H1 (cell line): ENCODE data around the gene CBR3. TPM values are rescaled to one million over a fixed set of nuclear protein-coding genes. Genes with fewer than 3 reads are reported as not detected.

Experiments
- CTCF ChIA-PET: fragments of 300-600 bp; sonication (Branson Sonifier 250); formaldehyde crosslinking; loops from one replicate; lab custom pipeline; 2021; ENCODE audit not compliant: partially characterized antibody; lab: Charles Lee
- POLR2A ChIA-PET: fragments of 300-600 bp; sonication (Branson Sonifier 250); formaldehyde crosslinking; loops from one replicate; lab custom pipeline; 2021; ENCODE audit warnings: inconsistent platforms; ENCODE audit not compliant: partially characterized antibody; lab: Charles Lee
- DNase-seq, 2 experiments: peaks; one replicate each; pipeline versions ENCODE4 v3.0.0 to v3.0.0-alpha.2; 2010 to 2022; ENCODE audit warnings: low spot score in 2 of 2, low read depth in 1 of 2, mixed read lengths in 1 of 2
- FAIRE-seq: peaks from 2 replicates; lab custom pipeline; 2011; peaks lifted over from hg19 to GRCh38; lab: Jason Lieb, UNC
- H2AFZ ChIP-seq: 2 replicates; pipeline ENCODE4 v1.8.1; 2012; ENCODE audit warnings: low read length, inconsistent platforms
- H2AK5ac ChIP-seq: 2 replicates; pipeline ENCODE4 v1.6.1; 2013; ENCODE audit warnings: low read depth, low read length
- H2BK120ac ChIP-seq: replicated peaks from 2 replicates; pipeline ENCODE3; 2013; ENCODE audit warnings: low read depth, low read length, inconsistent platforms
- H2BK12ac ChIP-seq: 2 replicates; pipeline ENCODE4 v1.6.1; 2013; ENCODE audit warnings: low read depth, low read length
- H2BK15ac ChIP-seq: 2 replicates; pipeline ENCODE4 v1.6.1; 2013; ENCODE audit warnings: low read length
- H2BK20ac ChIP-seq: 2 replicates; pipeline ENCODE4 v1.6.1; 2013; ENCODE audit warnings: low read length
- H2BK5ac ChIP-seq: 2 replicates; pipeline ENCODE4 v1.6.1; 2013; ENCODE audit warnings: low read depth, low read length
- H3K14ac ChIP-seq: 2 replicates; pipeline ENCODE4 v1.6.1; 2013; ENCODE audit warnings: inconsistent platforms; ENCODE audit not compliant: insufficient read length
- H3K18ac ChIP-seq: 2 replicates; pipeline ENCODE4 v1.6.1; 2013; ENCODE audit warnings: low read length; ENCODE audit errors: extremely low read depth
- H3K23ac ChIP-seq: 2 replicates; pipeline ENCODE4 v1.6.1; 2013; ENCODE audit warnings: inconsistent platforms; ENCODE audit not compliant: insufficient read length
- H3K23me2 ChIP-seq: 2 replicates; pipeline ENCODE4 v1.6.1; 2013; ENCODE audit warnings: low read depth, low read length
- H3K27ac ChIP-seq: 2 replicates; pipeline ENCODE4 v1.6.1; 2011; ENCODE audit warnings: low read depth, low read length, inconsistent platforms
- H3K27me3 ChIP-seq, 4 experiments: replicated peaks in 1 of 4; 1 replicate in 1 of 4; 2 replicates in 3 of 4; pipeline versions ENCODE4 v1.6.1 to v1.8.1; 2011 to 2013; ENCODE audit warnings: low read length in 3 of 4, mild to moderate bottlenecking in 3 of 4, inconsistent platforms in 2 of 4, mixed read lengths in 2 of 4, moderate library complexity in 1 of 4; ENCODE audit not compliant: control insufficient read depth in 3 of 4, insufficient read depth in 3 of 4; ENCODE audit errors: extremely low read depth in 1 of 4
- H3K36me3 ChIP-seq, 4 experiments: 2 replicates each; pipeline versions ENCODE4 v1.6.1 to v1.8.1; 2011 to 2013; ENCODE audit warnings: mild to moderate bottlenecking in 4 of 4, low read length in 3 of 4, moderate library complexity in 2 of 4, control low read depth in 1 of 4, inconsistent platforms in 1 of 4; ENCODE audit not compliant: insufficient read depth in 4 of 4, control insufficient read depth in 2 of 4
- H3K4ac ChIP-seq: replicated peaks from 2 replicates; pipeline ENCODE3; 2013; ENCODE audit warnings: low read length, low read depth, mixed read lengths, inconsistent platforms; ENCODE audit not compliant: insufficient read length
- H3K4me1 ChIP-seq, 4 experiments: replicated peaks in 1 of 4; 1 replicate in 1 of 4; 2 replicates in 3 of 4; pipeline versions ENCODE4 v1.6.1 to v1.8.1; 2011 to 2013; ENCODE audit warnings: low read length in 3 of 4, inconsistent platforms in 2 of 4, mixed read lengths in 1 of 4; ENCODE audit not compliant: insufficient read depth in 4 of 4, control insufficient read depth in 3 of 4
- H3K4me2 ChIP-seq, 2 experiments: 2 replicates each; pipeline versions ENCODE4 v1.6.1 to v1.8.1; 2011 to 2013; ENCODE audit warnings: low read depth in 2 of 2, low read length in 2 of 2, control low read depth in 1 of 2, inconsistent platforms in 1 of 2, mild to moderate bottlenecking in 1 of 2; ENCODE audit not compliant: insufficient read depth in 1 of 2
- H3K4me3 ChIP-seq, 4 experiments: fragments of 200-600, 300-600 bp in 1 of 4; sonication (generic), shearing (Covaris generic), sonication (Bioruptor Twin) in 1 of 4; 2 replicates each; pipeline versions ENCODE4 v1.5.1 to v1.8.1; 2011 to 2016; ENCODE audit warnings: low read length in 4 of 4, low read depth in 3 of 4, control low read depth in 2 of 4, inconsistent platforms in 2 of 4, mild to moderate bottlenecking in 2 of 4, mixed read lengths in 1 of 4, moderate library complexity in 1 of 4; ENCODE audit not compliant: insufficient read depth in 2 of 4; ENCODE audit errors: extremely low read depth in 1 of 4
- H3K56ac ChIP-seq: replicated peaks from 2 replicates; pipeline ENCODE3; 2013; ENCODE audit warnings: low read depth, mild to moderate bottlenecking, mixed read lengths, low read length, inconsistent platforms; ENCODE audit not compliant: insufficient read length
- H3K79me1 ChIP-seq: 2 replicates; pipeline ENCODE4 v1.6.1; 2013; ENCODE audit warnings: low read depth, low read length, control low read depth
- H3K79me2 ChIP-seq, 2 experiments: 2 replicates each; pipeline versions ENCODE4 v1.6.1 to v1.8.1; 2012 to 2013; ENCODE audit warnings: low read length in 2 of 2, mild to moderate bottlenecking in 2 of 2, inconsistent platforms in 1 of 2; ENCODE audit not compliant: insufficient read depth in 2 of 2, control insufficient read depth in 1 of 2
- H3K9ac ChIP-seq, 4 experiments: replicated peaks in 1 of 4; 1 replicate in 1 of 4; 2 replicates in 3 of 4; pipeline versions ENCODE4 v1.6.1 to v1.8.1; 2011 to 2013; ENCODE audit warnings: low read depth in 3 of 4, low read length in 3 of 4, control low read depth in 2 of 4, mild to moderate bottlenecking in 2 of 4, moderate library complexity in 2 of 4, inconsistent platforms in 1 of 4; ENCODE audit errors: extremely low read depth in 1 of 4
- H3K9me3 ChIP-seq, 2 experiments: 2 replicates each; pipeline versions ENCODE4 v1.6.1 to v1.8.1; 2012 to 2013; ENCODE audit warnings: mild to moderate bottlenecking in 2 of 2, moderate library complexity in 2 of 2, control low read depth in 1 of 2, inconsistent platforms in 1 of 2, low read depth in 1 of 2, low read length in 1 of 2, mixed read lengths in 1 of 2; ENCODE audit not compliant: insufficient read depth in 2 of 2
- H4K20me1 ChIP-seq, 2 experiments: replicated peaks in 1 of 2; 2 replicates each; pipeline versions ENCODE3 to v1.8.1; 2011 to 2013; ENCODE audit warnings: inconsistent platforms in 2 of 2, low read length in 2 of 2, mild to moderate bottlenecking in 1 of 2; ENCODE audit not compliant: insufficient read depth in 2 of 2, control insufficient read depth in 1 of 2
- H4K5ac ChIP-seq: 2 replicates; pipeline ENCODE4 v1.6.1; 2013; ENCODE audit warnings: low read length, low read depth, mixed read lengths, inconsistent platforms; ENCODE audit not compliant: insufficient read length
- H4K8ac ChIP-seq: 2 replicates; pipeline ENCODE4 v1.8.0; 2013; ENCODE audit warnings: mild to moderate bottlenecking, moderate library complexity, low read length, inconsistent platforms; ENCODE audit not compliant: insufficient read depth; ENCODE audit errors: extremely low read depth
- H4K91ac ChIP-seq: replicated peaks from 2 replicates; pipeline ENCODE3; 2013; ENCODE audit warnings: low read length, mixed read lengths, inconsistent platforms; ENCODE audit not compliant: insufficient read length
- HDAC2 ChIP-seq, 2 experiments: fragments of 300-600 bp in 1 of 2; sonication (generic) in 1 of 2; IDR thresholded peaks; 2 replicates each; pipeline ENCODE4 v1.6.1; 2011 to 2012; ENCODE audit warnings: low read depth in 2 of 2, low read length in 2 of 2, mild to moderate bottlenecking in 2 of 2, moderate library complexity in 2 of 2, borderline replicate concordance in 1 of 2, inconsistent platforms in 1 of 2
- SIX5 ChIP-seq: IDR thresholded peaks from 2 replicates; pipeline ENCODE4 v1.6.1; 2011; ENCODE audit warnings: mild to moderate bottlenecking, low read depth, low read length
- TAF1 ChIP-seq: IDR thresholded peaks from 2 replicates; pipeline ENCODE4 v1.6.1; 2011; ENCODE audit warnings: mild to moderate bottlenecking, low read depth, low read length
- WGBS, 2 experiments: shearing (Covaris generic) in 1 of 2; methylation state at CpG; one replicate each; pipeline versions ENCODE4 v1.1.6 to v1.1.7; 2013 to 2015; ENCODE audit warnings: low lambda C conversion rate in 2 of 2, mixed read lengths in 2 of 2, inconsistent platforms in 1 of 2, low coverage in 1 of 2, missing lambda C conversion rate in 1 of 2; ENCODE audit not compliant: insufficient replicate concordance in 2 of 2, insufficient coverage in 1 of 2, insufficient read length in 1 of 2; ENCODE audit errors: extremely low coverage in 1 of 2, missing lambda C conversion rate in 1 of 2; 5-methylcytosine and 5-hydroxymethylcytosine counted together
- polyA plus RNA-seq, 7 experiments: library from polyadenylated mRNA; depleted of rRNA in 3 of 7; stranded (reverse) in 5 of 7; unstranded in 2 of 7; fragments of >200 nt in 5 of 7; fragments of 200-250 nt in 2 of 7; gene quantifications; 1 replicate in 5 of 7; 2 replicates in 1 of 7; 4 replicates in 1 of 7; pipeline versions ENCODE4 v1.2.1 to v1.2.3, GENCODE V29; 2011 to 2013; ENCODE audit warnings: missing spikeins in 2 of 7, mixed read lengths in 2 of 7
- total RNA-seq: library from RNA; stranded (reverse); fragmentation: NEBNext Ultra II Directional; extraction: Animal tissue kit (Norgen Biotek cat#: 25700); gene quantifications from 2 replicates; pipeline ENCODE4 v1.2.1, GENCODE V29; 2021

Gene CBR3
- total and polyA plus RNA-seq, 2 of the 8 experiments (the other 6 are each of a cell fraction or from before 2014, with no cell fraction given): 1.2 to 4.3 TPM

DNA sequence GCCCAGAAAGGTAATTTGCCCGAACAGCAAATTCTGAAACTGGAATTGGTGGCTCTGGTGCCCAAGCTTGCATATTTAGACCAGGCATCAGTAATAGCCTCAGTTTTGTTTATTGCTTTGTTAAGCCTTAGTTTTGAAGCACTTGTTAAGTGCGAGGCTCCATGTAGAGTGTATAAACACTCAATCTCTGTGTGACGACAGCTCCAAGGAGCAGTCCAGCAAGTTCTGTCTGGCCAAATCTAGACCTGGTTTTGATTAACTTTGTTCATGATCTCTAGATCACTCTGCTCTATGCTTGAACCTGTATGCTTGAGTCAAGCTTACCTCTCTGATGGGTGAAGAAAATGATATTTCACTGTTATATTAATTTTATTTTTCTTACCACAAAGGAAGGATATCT lies 59.1 kb downstream of the CBR3 start:
- Histone ChIP-seq H4K5ac (no peak overlapping the region), H3K36me3 (no peaks in the 10 kb centered on the region), H3K4ac (no peak overlapping the region), H3K9ac (no peak overlapping the region), H3K18ac (no peak overlapping the region), H3K4me2 (no peak overlapping the region), H3K23me2 (no peaks in the 10 kb centered on the region), H3K27ac (no peak overlapping the region), H3K27me3 (no peaks in the 10 kb centered on the region; a peak in 1 of 7 replicates), H3K79me2 (no peaks in the 10 kb centered on the region), H2BK20ac (no peak overlapping the region), H4K91ac (no peak overlapping the region), H3K4me1 (no peaks in the 10 kb centered on the region), H4K20me1 (no peaks in the 10 kb centered on the region), H2BK5ac (no peak overlapping the region), H2BK120ac (no peak overlapping the region), H2BK12ac (no peak overlapping the region), H4K8ac (no peak overlapping the region), H2BK15ac (no peak overlapping the region), H3K23ac (no peak overlapping the region), H3K14ac (no peak overlapping the region), H3K9me3 (no peaks in the 10 kb centered on the region), H3K79me1 (no peaks in the 10 kb centered on the region), H2AK5ac (no peak overlapping the region), H3K56ac (no peak overlapping the region), H2AFZ (no peak overlapping the region), H3K4me3 (no peak overlapping the region)
- DNase-seq (no peak), FAIRE-seq (no peak)
- TF ChIP-seq TAF1 (no peak), SIX5 (no peak), HDAC2 (IDR thresholded peaks at IDR 0.05; ENCODE audit: borderline replicate concordance in 1 of 2, low read depth in 2 of 2, low read length in 2 of 2) (no peak)
- ChIA-PET POLR2A (no interaction called here), CTCF (interaction anchor here (0.6 to 1.0 kb wide), 5 partner anchors 24 to 55 kb away, joined by 3 to 4 read pairs (median 3); no protein-coding TSS in a partner anchor)
- WGBS, 2 experiments: 92% methylated on average over 3 of the region's 3 CpGs; no CpG with 5 or more reads in 1 of the 2 experiments
